HG03060 (cell line): ENCODE data around the gene KREMEN1.

Experiments used
- ATAC-seq: cut with Tn5 transposase; IDR thresholded peaks from one replicate; pipeline ENCODE4 v1.9.1; 2021; ENCODE audit warnings: low read depth, moderate number of reproducible peaks; ENCODE audit not compliant: unreplicated experiment

KREMEN1 gene

GRCh38 chr22:29171721-29172120, 98.9 kb downstream of the KREMEN1 start:
- ATAC-seq: no peak

- ATAC-seq: no peak
Measured at GRCh38 chr22:29172216-29172615, 99.4 kb downstream of the KREMEN1 start.

GRCh38 chr22:29175312-29175835, 102.5 kb downstream of the KREMEN1 start:
- no peak for ATAC-seq

GRCh38 chr22:29183971-29184848, 111.4 kb downstream of the KREMEN1 start:
- no peak for ATAC-seq

- no peak for ATAC-seq
Measured at GRCh38 chr22:29184849-29185490, 112.1 kb downstream of the KREMEN1 start.

- ATAC-seq: no peak
Measured at GRCh38 chr22:29186302-29186701, 113.5 kb downstream of the KREMEN1 start.

- ATAC-seq: no peak
Measured at GRCh38 chr22:29187831-29188230, 115.0 kb downstream of the KREMEN1 start.

GRCh38 chr22:29190051-29190450, 117.2 kb downstream of the KREMEN1 start:
- no peak for ATAC-seq

- no peak for ATAC-seq
Measured at GRCh38 chr22:29190918-29191317, 118.1 kb downstream of the KREMEN1 start.

- no peak for ATAC-seq
Measured at GRCh38 chr22:29193021-29193420, 120.2 kb downstream of the KREMEN1 start.

GRCh38 chr22:29194184-29194583, 121.3 kb downstream of the KREMEN1 start:
- no peak for ATAC-seq

GRCh38 chr22:29195118-29195963, 122.5 kb downstream of the KREMEN1 start:
- no peak for ATAC-seq

GRCh38 chr22:29195964-29196666, 123.3 kb downstream of the KREMEN1 start:
- ATAC-seq: no peak

GRCh38 chr22:29197096-29197495, 124.3 kb downstream of the KREMEN1 start:
- no peak for ATAC-seq

- no peak for ATAC-seq
Measured at GRCh38 chr22:29198240-29198639, 125.4 kb downstream of the KREMEN1 start.

GRCh38 chr22:29199702-29200400, 127.0 kb downstream of the KREMEN1 start:
- no peak for ATAC-seq

- ATAC-seq: no peak
Measured at GRCh38 chr22:29200901-29201300, 128.1 kb downstream of the KREMEN1 start.

GRCh38 chr22:29201782-29202181, 128.9 kb downstream of the KREMEN1 start:
- ATAC-seq: no peak
